Retinal pigment epithelial cell (primary cell): ENCODE measurements around the gene VAV2.

Experiments used
- DNase-seq: peaks from one replicate; pipeline ENCODE4 v3.0.0-alpha.2; 2010; ENCODE audit warnings: low read depth
- H3K4me3 ChIP-seq: 2 replicates; pipeline ENCODE4 v1.5.1; 2011; ENCODE audit warnings: mild to moderate bottlenecking, low read length, control low read depth, moderate library complexity
- CTCF ChIP-seq: conservative IDR thresholded peaks from 2 replicates; pipeline ENCODE4 v1.5.1; 2011; ENCODE audit warnings: low read depth, low read length, control low read depth, inconsistent platforms

The VAV2 gene

GRCh38 chr9:134030821-134031470 lies 38.8 kb upstream of the VAV2 start:
- H3K4me3 ChIP-seq, result no peak overlapping the region
- TF ChIP-seq CTCF, result no peak
- DNase-seq, result no peak

- no peak overlapping the region for H3K4me3 ChIP-seq
- DNase-seq, result no peak
- no peak for TF ChIP-seq CTCF
These were observed 37.4 kb upstream of the VAV2 start for GRCh38 chr9:134029248-134030226.

GRCh38 chr9:134028575-134029247 lies 36.6 kb upstream of the VAV2 start:
- H3K4me3 ChIP-seq, result no peak overlapping the region
- no peak for DNase-seq
- no peak for TF ChIP-seq CTCF

GRCh38 chr9:134028076-134028475 lies 36.0 kb upstream of the VAV2 start:
- H3K4me3 ChIP-seq, result no peak overlapping the region
- no peak for TF ChIP-seq CTCF
- DNase-seq, result no peak

GRCh38 chr9:134027561-134027960 lies 35.4 kb upstream of the VAV2 start:
- no peak for TF ChIP-seq CTCF
- no peak for DNase-seq
- H3K4me3 ChIP-seq, result no peak overlapping the region

GRCh38 chr9:134026981-134027380 lies 34.9 kb upstream of the VAV2 start:
- no peak for TF ChIP-seq CTCF
- DNase-seq, result no peak
- H3K4me3 ChIP-seq, result no peak overlapping the region
